T47D (cell line): ENCODE measurements around the gene FAM20A.
A peak's percentile ranks its signal among the peaks of the same experiment; 100 is the strongest.
"Not testable (repeated sequence)": the region's sequence is repeated elsewhere in the genome, so short reads cannot be mapped to it uniquely, and the experiment has no call there.

Source experiments
- DNase-seq, 2 experiments: peaks; one replicate each; pipeline versions ENCODE4 v3.0.0 to v3.0.0-alpha.2; 2011 to 2012; ENCODE audit warnings: low read depth in 1 of 2, low spot score in 1 of 2
- JUND ChIP-seq: IDR thresholded peaks from 2 replicates; pipeline ENCODE4 v1.6.1; 2012; ENCODE audit warnings: low read depth
- in situ Hi-C: cut with HindIII; loops from 2 replicates; pipeline ENCODE4 v1.10.0; 2016; ENCODE audit warnings: low sequenced_read_pairs, low pct_unique_long_range_greater_than_20kb

FAM20A gene

GRCh38 chr17:68497885-68498319 is 103.3 kb downstream of the FAM20A start:
- in situ Hi-C loops: no loop called here
- no peak for TF ChIP-seq JUND
- no peak for DNase-seq

- in situ Hi-C loops: no loop called here
- no peak for DNase-seq
- TF ChIP-seq JUND: no peak
These were observed 106.1 kb downstream of the FAM20A start for GRCh38 chr17:68495081-68495480.

- in situ Hi-C loops: not testable (repeated sequence)
- peak in 1 of 2 experiments; percentile 34 for DNase-seq
These were observed 108.6 kb downstream of the FAM20A start for GRCh38 chr17:68492394-68493054.

- DNase-seq: peak; percentile 38 to 88
- in situ Hi-C loops: no loop called here
- TF ChIP-seq JUND: no peak
These were observed 109.6 kb downstream of the FAM20A start for GRCh38 chr17:68491381-68492231.

GRCh38 chr17:68489919-68490318 is 111.2 kb downstream of the FAM20A start:
- in situ Hi-C loops: no loop called here
- no peak for TF ChIP-seq JUND
- DNase-seq: no peak
